B cell (primary cell): ENCODE measurements around the gene CYP27B1. TPM values are rescaled to one million over a fixed set of nuclear protein-coding genes. Genes with fewer than 3 reads are reported as not detected.

Experiments used
- ATAC-seq: fragments of 200-7000 bp; cut with Tn5 transposase; one replicate; pipeline ENCODE4 v1.10.0; 2021; ENCODE audit warnings: low read depth, mild to moderate bottlenecking, moderate number of reproducible peaks, moderate library complexity
- CTCF ChIA-PET: fragments of 350-600 bp; sonication (Branson Sonifier 250); formaldehyde crosslinking; loops from one replicate; lab custom pipeline; 2021; ENCODE audit warnings: antibody characterized with exemption, inconsistent platforms; lab: Charles Lee
- POLR2A ChIA-PET: fragments of 350-600 bp; sonication (Branson Sonifier 250); formaldehyde crosslinking; loops from one replicate; lab custom pipeline; 2021; ENCODE audit warnings: antibody characterized with exemption; lab: Charles Lee
- DNase-seq: peaks from one replicate; pipeline ENCODE4 v3.0.0; 2013
- H2AFZ ChIP-seq: 2 replicates; pipeline ENCODE4 v1.6.1; 2012; ENCODE audit warnings: mild to moderate bottlenecking, low read depth, low read length; ENCODE audit not compliant: insufficient read depth, poor library complexity, severe bottlenecking
- H3K27ac ChIP-seq, 2 donors: 1 replicate in 1 of 2; 2 replicates in 1 of 2; pipeline ENCODE4 v1.5.1; 2012 to 2013; ENCODE audit warnings: low read length in 2 of 2, mild to moderate bottlenecking in 2 of 2, moderate library complexity in 1 of 2
- H3K27me3 ChIP-seq, 4 experiments: fragments of 200-600 bp in 1 of 4; sonication (generic) in 1 of 4; replicated peaks in 1 of 4; 1 replicate in 2 of 4; 2 replicates in 2 of 4; pipeline versions ENCODE4 v1.6.1 to v1.7.0; 2013 to 2016; ENCODE audit warnings: low read length in 3 of 4, mild to moderate bottlenecking in 2 of 4, mixed read lengths in 1 of 4, moderate library complexity in 1 of 4; ENCODE audit not compliant: insufficient read depth in 4 of 4, control insufficient read depth in 3 of 4; ENCODE audit errors: control extremely low read depth in 1 of 4
- H3K36me3 ChIP-seq, 2 experiments: replicated peaks in 1 of 2; 1 replicate in 1 of 2; 2 replicates in 1 of 2; pipeline versions ENCODE4 v1.6.1 to v1.7.1; 2013; ENCODE audit warnings: low read length in 1 of 2; ENCODE audit not compliant: insufficient read depth in 2 of 2, control insufficient read depth in 1 of 2; ENCODE audit errors: control extremely low read depth in 1 of 2, extremely low read depth in 1 of 2
- H3K4me1 ChIP-seq, 2 donors: fragments of 200-600 bp in 1 of 2; sonication (generic) in 1 of 2; 1 replicate in 1 of 2; 2 replicates in 1 of 2; pipeline versions ENCODE4 v1.5.1 to v1.6.1; 2013 to 2017; ENCODE audit warnings: low read length in 2 of 2; ENCODE audit not compliant: control insufficient read depth in 2 of 2, insufficient read depth in 2 of 2
- H3K4me2 ChIP-seq: replicated peaks from 2 replicates; pipeline ENCODE3; 2012; ENCODE audit warnings: mild to moderate bottlenecking, low read depth, low read length; ENCODE audit not compliant: poor library complexity, severe bottlenecking
- H3K4me3 ChIP-seq, 5 experiments: fragments of 200-600 bp in 1 of 5; sonication (generic) in 1 of 5; 1 replicate in 3 of 5; 2 replicates in 2 of 5; pipeline versions ENCODE4 v1.5.1 to v1.7.0; 2011 to 2016; ENCODE audit warnings: low read length in 4 of 5, mild to moderate bottlenecking in 4 of 5, low read depth in 2 of 5, control low read depth in 1 of 5, moderate library complexity in 1 of 5; ENCODE audit not compliant: insufficient read depth in 1 of 5; ENCODE audit errors: control extremely low read depth in 1 of 5, extremely low read depth in 1 of 5
- H3K79me2 ChIP-seq: fragments of 200-600 bp; sonication (generic); one replicate; pipeline ENCODE4 v1.6.0; 2016; ENCODE audit warnings: low read length; ENCODE audit not compliant: control insufficient read depth, insufficient read depth
- H3K9ac ChIP-seq: fragments of 200-600 bp; sonication (generic); 2 replicates; pipeline ENCODE4 v1.6.1; 2017; ENCODE audit warnings: mild to moderate bottlenecking, low read length, moderate library complexity
- H3K9me3 ChIP-seq, 3 donors: one replicate each; pipeline versions ENCODE4 v1.6.1 to v1.7.1; 2013; ENCODE audit warnings: low read length in 2 of 3; ENCODE audit not compliant: control insufficient read depth in 2 of 3, insufficient read depth in 1 of 3; ENCODE audit errors: control extremely low read depth in 1 of 3
- H4K20me1 ChIP-seq: 2 replicates; pipeline ENCODE4 v1.6.0; 2012; ENCODE audit warnings: mild to moderate bottlenecking, low read length; ENCODE audit not compliant: insufficient read depth, control insufficient read depth, poor library complexity, severe bottlenecking
- H3K27ac Mint-ChIP-seq: one replicate; pipeline ENCODE4 v1.8.0; 2021; ENCODE audit warnings: mixed read lengths
- H3K27me3 Mint-ChIP-seq: one replicate; pipeline ENCODE4 v1.8.0; 2021; ENCODE audit warnings: mixed read lengths
- H3K4me1 Mint-ChIP-seq: one replicate; pipeline ENCODE4 v1.8.0; 2021; ENCODE audit warnings: mixed read lengths
- H3K4me3 Mint-ChIP-seq: one replicate; pipeline ENCODE4 v1.8.0; 2021; ENCODE audit warnings: mixed read lengths
- H3K9me3 Mint-ChIP-seq: one replicate; pipeline ENCODE4 v1.8.0; 2022; ENCODE audit warnings: mixed read lengths; ENCODE audit not compliant: insufficient read depth
- EZH2 ChIP-seq: IDR thresholded peaks from 2 replicates; pipeline ENCODE4 v1.6.1; 2012; ENCODE audit warnings: borderline replicate concordance, low read depth, mild to moderate bottlenecking, moderate library complexity, low read length; ENCODE audit not compliant: insufficient read depth, poor library complexity, severe bottlenecking
- WGBS: methylation state at CpG from one replicate; pipeline ENCODE4 v1.1.5; 2013; ENCODE audit warnings: missing lambda C conversion rate; ENCODE audit not compliant: insufficient coverage; 5-methylcytosine and 5-hydroxymethylcytosine counted together
- intact Hi-C: fragments of 100-400 bp; cut with micrococcal nuclease; formaldehyde crosslinking; loops from one replicate; pipeline ENCODE4 v1.10.0; 2022
- polyA minus RNA-seq: library from RNA; depleted of rRNA, polyadenylated mRNA; stranded (reverse); fragments of >200 nt; gene quantifications from 2 replicates; pipeline ENCODE4 v1.2.3, GENCODE V29; 2012
- polyA plus RNA-seq: library from polyadenylated mRNA; depleted of rRNA; stranded (reverse); fragments of >200 nt; gene quantifications from 2 replicates; pipeline ENCODE4 v1.2.3, GENCODE V29; 2012
- total RNA-seq, 2 donors: library from RNA; stranded (reverse); fragments of 120-200 nt in 1 of 2; gene quantifications; 1 replicate in 1 of 2; 2 replicates in 1 of 2; pipeline versions ENCODE4 v1.2.3 to v1.2.4, GENCODE V29; 2013 to 2022
- TF ChIP-seq, protein P1 (sequence below): fragments of 200-600 bp; IDR thresholded peaks from one replicate; pipeline ENCODE4 v1.8.0; 2022; ENCODE audit warnings: antibody characterized with exemption, mild to moderate bottlenecking

Gene CYP27B1, protein sequence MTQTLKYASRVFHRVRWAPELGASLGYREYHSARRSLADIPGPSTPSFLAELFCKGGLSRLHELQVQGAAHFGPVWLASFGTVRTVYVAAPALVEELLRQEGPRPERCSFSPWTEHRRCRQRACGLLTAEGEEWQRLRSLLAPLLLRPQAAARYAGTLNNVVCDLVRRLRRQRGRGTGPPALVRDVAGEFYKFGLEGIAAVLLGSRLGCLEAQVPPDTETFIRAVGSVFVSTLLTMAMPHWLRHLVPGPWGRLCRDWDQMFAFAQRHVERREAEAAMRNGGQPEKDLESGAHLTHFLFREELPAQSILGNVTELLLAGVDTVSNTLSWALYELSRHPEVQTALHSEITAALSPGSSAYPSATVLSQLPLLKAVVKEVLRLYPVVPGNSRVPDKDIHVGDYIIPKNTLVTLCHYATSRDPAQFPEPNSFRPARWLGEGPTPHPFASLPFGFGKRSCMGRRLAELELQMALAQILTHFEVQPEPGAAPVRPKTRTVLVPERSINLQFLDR
- total RNA-seq (0.79 and 1.1 TPM in 2 replicates), polyA plus RNA-seq (0.66 and 2.1 TPM in 2 replicates), polyA minus RNA-seq (1.2 and 1.9 TPM in 2 replicates)
- total RNA-seq (2013): 0.23 TPM

DNA sequence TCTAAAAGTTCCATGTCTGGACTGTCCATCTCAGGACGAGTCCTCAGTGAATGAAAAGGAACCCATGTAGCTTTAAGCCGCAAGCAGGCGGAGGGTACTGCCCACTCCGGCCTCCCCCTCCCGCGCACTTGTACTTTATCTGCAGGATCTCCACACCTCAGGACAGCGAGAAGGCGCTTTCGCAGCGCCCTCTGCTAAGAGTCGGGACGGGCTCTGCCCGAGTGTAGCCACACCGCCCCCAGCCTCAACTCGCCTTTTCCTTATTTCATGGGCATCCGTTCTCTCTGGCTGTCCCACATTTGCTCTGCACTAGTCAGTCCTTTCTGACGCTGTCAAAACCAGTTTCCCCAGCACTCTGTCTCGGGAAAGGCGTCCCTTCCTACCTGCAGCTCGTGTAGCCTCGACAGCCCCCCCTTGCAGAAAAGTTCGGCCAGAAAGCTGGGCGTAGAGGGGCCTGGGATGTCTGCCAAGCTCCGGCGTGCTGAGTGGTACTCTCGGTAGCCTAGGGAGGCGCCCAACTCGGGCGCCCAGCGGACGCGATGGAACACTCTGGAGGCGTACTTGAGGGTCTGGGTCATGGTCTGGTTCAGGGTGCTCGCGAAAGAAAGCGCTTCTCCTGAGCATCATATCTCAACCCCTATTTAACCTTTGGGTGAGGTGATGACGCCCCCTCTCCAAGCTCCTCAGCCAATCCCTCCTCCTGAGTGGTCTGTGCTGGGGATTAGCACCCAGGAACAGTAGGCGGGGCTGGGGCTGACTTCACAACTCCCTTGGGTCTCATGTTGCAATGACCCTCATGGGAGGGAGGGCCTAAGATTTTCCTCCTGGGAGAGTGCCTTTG lies at the start of gene CYP27B1:
Gene CYP27B1, minus strand, starts transcription at position 615 of the 841 bp plus-strand sequence. Its CDS starts 37 bp downstream, at position 578.
- Histone ChIP-seq H3K4me1 (peaks cover 37 to 38% of the 10 kb centered on the region in 2 donors), H3K36me3 (peaks cover 0 to 5% of the 10 kb centered on the region in 2 experiments), H3K27ac (no peak within 1 kb of the TSS), H3K9ac (peak within 1 kb of the TSS; percentile 64), H3K9me3 (peaks cover 0 to 13% (median 0%) of the 10 kb centered on the region in 3 donors), H2AFZ (peak within 1 kb of the TSS; percentile 77), H4K20me1 (peaks cover 22% of the 10 kb centered on the region), H3K4me2 (peak within 1 kb of the TSS; percentile 87), H3K27me3 (peaks cover 0 to 38% (median 26%) of the 10 kb centered on the region in 4 experiments), H3K79me2 (peaks cover 22% of the 10 kb centered on the region), H3K4me3 (peak within 1 kb of the TSS in 4 of 5 experiments; percentile 48 to 63 (median 58))
- Mint-ChIP-seq H3K4me1 (peaks cover 39% of the 10 kb centered on the region), H3K27me3 (peaks cover 24% of the 10 kb centered on the region), H3K9me3 (no peaks in the 10 kb centered on the region), H3K4me3 (peak within 1 kb of the TSS; percentile 93), H3K27ac (peak within 1 kb of the TSS; percentile 33)
- ATAC-seq (peak; percentile 4), DNase-seq (peak; percentile 39)
- 6% methylated on average over 32 of the region's 38 CpGs for WGBS
- TF ChIP-seq EZH2: peak; percentile 43
- TF ChIP-seq, protein P1, sequence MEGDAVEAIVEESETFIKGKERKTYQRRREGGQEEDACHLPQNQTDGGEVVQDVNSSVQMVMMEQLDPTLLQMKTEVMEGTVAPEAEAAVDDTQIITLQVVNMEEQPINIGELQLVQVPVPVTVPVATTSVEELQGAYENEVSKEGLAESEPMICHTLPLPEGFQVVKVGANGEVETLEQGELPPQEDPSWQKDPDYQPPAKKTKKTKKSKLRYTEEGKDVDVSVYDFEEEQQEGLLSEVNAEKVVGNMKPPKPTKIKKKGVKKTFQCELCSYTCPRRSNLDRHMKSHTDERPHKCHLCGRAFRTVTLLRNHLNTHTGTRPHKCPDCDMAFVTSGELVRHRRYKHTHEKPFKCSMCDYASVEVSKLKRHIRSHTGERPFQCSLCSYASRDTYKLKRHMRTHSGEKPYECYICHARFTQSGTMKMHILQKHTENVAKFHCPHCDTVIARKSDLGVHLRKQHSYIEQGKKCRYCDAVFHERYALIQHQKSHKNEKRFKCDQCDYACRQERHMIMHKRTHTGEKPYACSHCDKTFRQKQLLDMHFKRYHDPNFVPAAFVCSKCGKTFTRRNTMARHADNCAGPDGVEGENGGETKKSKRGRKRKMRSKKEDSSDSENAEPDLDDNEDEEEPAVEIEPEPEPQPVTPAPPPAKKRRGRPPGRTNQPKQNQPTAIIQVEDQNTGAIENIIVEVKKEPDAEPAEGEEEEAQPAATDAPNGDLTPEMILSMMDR: no peak
- POLR2A ChIA-PET: interaction anchor here (0.6 to 1.1 kb wide), 2 partner anchors 11 to 270 kb away, joined by 4 read pairs; no protein-coding TSS in a partner anchor
- intact Hi-C loops: no loop called here
- CTCF ChIA-PET: interaction anchor here (0.8 to 3.0 kb wide), 7 partner anchors 10 to 139 kb away, joined by 3 to 37 read pairs (median 5); partner anchors contain the start of genes CDK4 and TSFM
